HUES64 (cell line): ENCODE data around the gene SNCAIP.

Experiments
- H3K27ac ChIP-seq: 2 replicates; pipeline ENCODE4 v1.7.0; 2013; ENCODE audit warnings: low read depth, low read length, inconsistent platforms
- H3K27me3 ChIP-seq: 2 replicates; pipeline ENCODE4 v1.6.1; 2013; ENCODE audit warnings: mild to moderate bottlenecking, low read length; ENCODE audit not compliant: insufficient read depth
- H3K36me3 ChIP-seq: 2 replicates; pipeline ENCODE4 v1.6.1; 2013; ENCODE audit warnings: mild to moderate bottlenecking, low read length; ENCODE audit not compliant: insufficient read depth
- H3K4me1 ChIP-seq: 2 replicates; pipeline ENCODE4 v1.6.1; 2013; ENCODE audit warnings: mild to moderate bottlenecking, low read length, moderate library complexity; ENCODE audit not compliant: insufficient read depth
- H3K4me3 ChIP-seq: 2 replicates; pipeline ENCODE4 v1.5.1; 2013; ENCODE audit warnings: mild to moderate bottlenecking, low read length, moderate library complexity
- H3K9ac ChIP-seq: 2 replicates; pipeline ENCODE4 v1.6.1; 2013; ENCODE audit warnings: mild to moderate bottlenecking, low read depth, low read length
- H3K9me3 ChIP-seq: 2 replicates; pipeline ENCODE4 v1.6.1; 2013; ENCODE audit warnings: low read depth, low read length; ENCODE audit not compliant: insufficient read depth
- WGBS: fragments of 150-250, 120-280 bp; methylation state at CpG from one replicate; pipeline ENCODE4 v1.1.7; 2013; ENCODE audit warnings: missing lambda C conversion rate; 5-methylcytosine and 5-hydroxymethylcytosine counted together

SNCAIP gene

GRCh38 chr5:122316656-122317055, 4.6 kb downstream of the SNCAIP start:
- Histone ChIP-seq H3K27me3 (peaks cover 33% of the 10 kb centered on the region), H3K4me3 (no peak overlapping the region), H3K36me3 (no peaks in the 10 kb centered on the region), H3K27ac (no peak overlapping the region), H3K9me3 (no peaks in the 10 kb centered on the region), H3K4me1 (peaks cover 12% of the 10 kb centered on the region; the same call in 1 of the 2 replicates), H3K9ac (no peak overlapping the region)
- 91% methylated on average over 8 of the region's 8 CpGs for WGBS

- Histone ChIP-seq H3K4me3 (no peak overlapping the region), H3K4me1 (peaks cover 8% of the 10 kb centered on the region; the same call in 1 of the 2 replicates), H3K36me3 (no peaks in the 10 kb centered on the region), H3K27ac (no peak overlapping the region), H3K9me3 (no peaks in the 10 kb centered on the region), H3K27me3 (peaks cover 3% of the 10 kb centered on the region; the same call in 1 of the 2 replicates), H3K9ac (no peak overlapping the region)
- 95% methylated on average over 2 of the region's 2 CpGs for WGBS
These were observed 7.9 kb downstream of the SNCAIP start for GRCh38 chr5:122319897-122320296.

- no peak overlapping the region for H3K9ac ChIP-seq
- WGBS, result 83% methylated on average over 2 of the region's 2 CpGs
- H3K4me1 ChIP-seq, result peaks cover 8% of the 10 kb centered on the region; the same call in 1 of the 2 replicates
- H3K27ac ChIP-seq, result no peak overlapping the region
- no peaks in the 10 kb centered on the region for H3K27me3 ChIP-seq
- no peak overlapping the region for H3K4me3 ChIP-seq
- no peaks in the 10 kb centered on the region for H3K9me3 ChIP-seq
- H3K36me3 ChIP-seq, result no peaks in the 10 kb centered on the region
These were observed 9.9 kb downstream of the SNCAIP start for GRCh38 chr5:122321921-122322320.

GRCh38 chr5:122322801-122323548, 10.9 kb downstream of the SNCAIP start:
- Histone ChIP-seq H3K4me1 (peaks cover 8% of the 10 kb centered on the region; the same call in 1 of the 2 replicates), H3K27me3 (no peaks in the 10 kb centered on the region), H3K4me3 (no peak overlapping the region), H3K27ac (no peak overlapping the region), H3K9ac (no peak overlapping the region), H3K9me3 (no peaks in the 10 kb centered on the region), H3K36me3 (no peaks in the 10 kb centered on the region)
- 87% methylated on average over 7 of the region's 7 CpGs for WGBS

GRCh38 chr5:122323738-122324137, 11.7 kb downstream of the SNCAIP start:
- 93% methylated on average over 4 of the region's 4 CpGs for WGBS
- Histone ChIP-seq H3K36me3 (no peaks in the 10 kb centered on the region), H3K9ac (no peak overlapping the region), H3K27me3 (no peaks in the 10 kb centered on the region), H3K27ac (no peak overlapping the region), H3K4me3 (no peak overlapping the region), H3K4me1 (peaks cover 8% of the 10 kb centered on the region; the same call in 1 of the 2 replicates), H3K9me3 (no peaks in the 10 kb centered on the region)

- Histone ChIP-seq H3K27me3 (no peaks in the 10 kb centered on the region), H3K36me3 (no peaks in the 10 kb centered on the region), H3K9ac (no peak overlapping the region), H3K9me3 (no peaks in the 10 kb centered on the region), H3K4me1 (peaks cover 8% of the 10 kb centered on the region; the same call in 1 of the 2 replicates), H3K4me3 (no peak overlapping the region), H3K27ac (no peak overlapping the region)
- 100% methylated on average over 2 of the region's 2 CpGs for WGBS
These were observed 15.1 kb downstream of the SNCAIP start for GRCh38 chr5:122327110-122327509.

- WGBS, result 97% methylated on average over 6 of the region's 6 CpGs
- Histone ChIP-seq H3K4me1 (peaks cover 17% of the 10 kb centered on the region), H3K9me3 (no peaks in the 10 kb centered on the region), H3K27me3 (no peaks in the 10 kb centered on the region), H3K9ac (no peak overlapping the region), H3K4me3 (no peak overlapping the region), H3K36me3 (no peaks in the 10 kb centered on the region), H3K27ac (no peak overlapping the region)
These were observed 18.8 kb downstream of the SNCAIP start for GRCh38 chr5:122330881-122331280.

- Histone ChIP-seq H3K4me1 (peaks cover 17% of the 10 kb centered on the region), H3K9me3 (no peaks in the 10 kb centered on the region), H3K4me3 (no peak overlapping the region), H3K36me3 (no peaks in the 10 kb centered on the region), H3K27me3 (no peaks in the 10 kb centered on the region), H3K27ac (no peak overlapping the region), H3K9ac (no peak overlapping the region)
- WGBS, result 96% methylated on average over 5 of the region's 5 CpGs
These were observed 20.8 kb downstream of the SNCAIP start for GRCh38 chr5:122332599-122333555.

GRCh38 chr5:122333564-122333963, 21.5 kb downstream of the SNCAIP start:
- no peak overlapping the region for H3K27ac ChIP-seq
- WGBS, result 86% methylated on average over 4 of the region's 4 CpGs
- no peaks in the 10 kb centered on the region for H3K36me3 ChIP-seq
- H3K27me3 ChIP-seq, result no peaks in the 10 kb centered on the region
- H3K4me3 ChIP-seq, result no peak overlapping the region
- H3K9ac ChIP-seq, result no peak overlapping the region
- peaks cover 17% of the 10 kb centered on the region for H3K4me1 ChIP-seq
- no peaks in the 10 kb centered on the region for H3K9me3 ChIP-seq

- no peaks in the 10 kb centered on the region for H3K9me3 ChIP-seq
- no peak overlapping the region for H3K9ac ChIP-seq
- WGBS, result 98% methylated on average over 4 of the region's 5 CpGs
- H3K4me3 ChIP-seq, result no peak overlapping the region
- no peaks in the 10 kb centered on the region for H3K27me3 ChIP-seq
- H3K27ac ChIP-seq, result no peak overlapping the region
- H3K36me3 ChIP-seq, result no peaks in the 10 kb centered on the region
- H3K4me1 ChIP-seq, result no peaks in the 10 kb centered on the region
These were observed 27.6 kb downstream of the SNCAIP start for GRCh38 chr5:122339591-122339990.

- no peak overlapping the region for H3K9ac ChIP-seq
- no peaks in the 10 kb centered on the region for H3K4me1 ChIP-seq
- H3K36me3 ChIP-seq, result no peaks in the 10 kb centered on the region
- H3K4me3 ChIP-seq, result no peak overlapping the region
- H3K9me3 ChIP-seq, result no peaks in the 10 kb centered on the region
- H3K27me3 ChIP-seq, result no peaks in the 10 kb centered on the region
- 84% methylated on average over 3 of the region's 3 CpGs for WGBS
- H3K27ac ChIP-seq, result no peak overlapping the region
These were observed 29.1 kb downstream of the SNCAIP start for GRCh38 chr5:122341087-122341486.
